Right renal pelvis (tissue), 4 donors: ENCODE results near the gene WDR13. TPM values are rescaled to one million over a fixed set of nuclear protein-coding genes. Genes with fewer than 3 reads are reported as not detected.
A peak's percentile ranks its signal among the peaks of the same experiment; 100 is the strongest.

Source experiments
- DNase-seq, 4 donors: peaks; one replicate each; pipeline ENCODE4 v3.0.0-alpha.2; 2013; ENCODE audit warnings: low read depth in 4 of 4, low spot score in 3 of 4, missing footprints in 1 of 4
- polyA plus RNA-seq, 4 donors: library from polyadenylated mRNA; unstranded; fragments of 120-200 nt; gene quantifications; one replicate each; pipeline ENCODE4 v1.2.1, GENCODE V29; 2013; ENCODE audit not compliant: insufficient read length in 4 of 4

WDR13 gene
- polyA plus RNA-seq, 4 donors: 116 to 156 (median 127) TPM

- DNase-seq: no peak
These were observed 6.0 kb upstream of the WDR13 start for GRCh38 chrX:48591255-48591791.

- no peak for DNase-seq
These were observed 4.3 kb upstream of the WDR13 start for GRCh38 chrX:48592971-48593370.

- no peak for DNase-seq
These were observed 1.4 kb upstream of the WDR13 start for GRCh38 chrX:48595929-48596328.

- DNase-seq: no peak
These were observed 1.3 kb downstream of the WDR13 start for GRCh38 chrX:48598614-48599013.

- DNase-seq: no peak
These were observed 2.0 kb downstream of the WDR13 start for GRCh38 chrX:48599341-48599740.

- no peak for DNase-seq
These were observed 2.9 kb downstream of the WDR13 start for GRCh38 chrX:48600226-48600625.

- no peak for DNase-seq
These were observed 4.6 kb downstream of the WDR13 start for GRCh38 chrX:48601741-48602394.

- no peak for DNase-seq
These were observed 7.4 kb downstream of the WDR13 start for GRCh38 chrX:48604701-48605100.

GRCh38 chrX:48606091-48606490 is 8.8 kb downstream of the WDR13 start:
- no peak for DNase-seq

- DNase-seq: no peak
These were observed 14.4 kb downstream of the WDR13 start for GRCh38 chrX:48611703-48612102.

- no peak for DNase-seq
These were observed 16.3 kb downstream of the WDR13 start for GRCh38 chrX:48613502-48614160.

- no peak for DNase-seq
These were observed 19.3 kb downstream of the WDR13 start for GRCh38 chrX:48616576-48616975.

GRCh38 chrX:48617542-48618340 is 20.4 kb downstream of the WDR13 start:
- DNase-seq: no peak

GRCh38 chrX:48626401-48627298 is 29.4 kb downstream of the WDR13 start:
- DNase-seq: no peak

GRCh38 chrX:48631376-48632090 is 34.2 kb downstream of the WDR13 start:
- peak; percentile 65 to 88 (median 85) for DNase-seq

GRCh38 chrX:48632207-48632606 is 34.9 kb downstream of the WDR13 start:
- no peak for DNase-seq

- no peak for DNase-seq
These were observed 39.0 kb downstream of the WDR13 start for GRCh38 chrX:48636301-48636700.

GRCh38 chrX:48636776-48637175 is 39.5 kb downstream of the WDR13 start:
- DNase-seq: no peak

GRCh38 chrX:48645669-48646068 is 48.4 kb downstream of the WDR13 start:
- no peak for DNase-seq

- peak in 3 of 4 donors; percentile 8 to 19 (median 8) for DNase-seq
These were observed 51.1 kb downstream of the WDR13 start for GRCh38 chrX:48648336-48648751.
